ENCODE results near the gene APOL2.
"Not testable (repeated sequence)": the region's sequence is repeated elsewhere in the genome, so short reads cannot be mapped to it uniquely, and the experiment has no call there.

The APOL2 gene

GRCh38 chr22:36262307-36262706 lies 23.0 kb upstream of the APOL2 start:
- peaks cover 33 to 58% of the 10 kb centered on the region in 2 experiments for H3K36me3 ChIP-seq (ENCODE audit: control insufficient read depth in 1 of 2, insufficient read depth in 2 of 2, low read depth in 1 of 2, low read length in 2 of 2)
- not testable (repeated sequence) for H3K27ac ChIP-seq (ENCODE audit: low read length, poor library complexity, severe bottlenecking); H4K8ac ChIP-seq (ENCODE audit: low read length); H2AFZ ChIP-seq (ENCODE audit: low read depth, low read length); H3K4me3 ChIP-seq (ENCODE audit: insufficient read depth in 1 of 2, low read depth in 1 of 2, low read length in 2 of 2); H3K4ac ChIP-seq (ENCODE audit: low read depth in 1 of 2, low read length in 2 of 2); H3K14ac ChIP-seq (ENCODE audit: low read length in 2 of 2); H3K9ac ChIP-seq (ENCODE audit: low read length); H2BK15ac ChIP-seq (ENCODE audit: low read depth, poor library complexity, severe bottlenecking); DNase-seq; H3K27me3 ChIP-seq (ENCODE audit: control insufficient read depth in 1 of 2, insufficient read depth in 1 of 2, low read length in 2 of 2); H2BK5ac ChIP-seq (ENCODE audit: low read depth, low read length, poor library complexity, severe bottlenecking); H3K4me2 ChIP-seq (ENCODE audit: low read length, poor library complexity, severe bottlenecking); H2AK5ac ChIP-seq (ENCODE audit: low read length, severe bottlenecking); H3K18ac ChIP-seq (ENCODE audit: low read depth in 1 of 2, low read length in 2 of 2); H3K79me1 ChIP-seq (replicated peaks; ENCODE audit: low read length, poor library complexity, severe bottlenecking); H3K23ac ChIP-seq (ENCODE audit: low read length in 2 of 2); H2BK12ac ChIP-seq (ENCODE audit: low read length in 2 of 2); H3K9me3 ChIP-seq (ENCODE audit: control insufficient read depth, low read length); H4K91ac ChIP-seq (ENCODE audit: low read length); H2BK120ac ChIP-seq (ENCODE audit: low read depth, low read length)
- H3K4me1 ChIP-seq (ENCODE audit: control insufficient read depth, insufficient read depth, low read depth, low read length) = peaks cover 12% of the 10 kb centered on the region
- WGBS = 94% methylated on average over 3 of the region's 3 CpGs

- Histone ChIP-seq H3K36me3 (ENCODE audit: control insufficient read depth in 1 of 2, insufficient read depth in 2 of 2, low read depth in 1 of 2, low read length in 2 of 2) (peaks cover 34 to 60% of the 10 kb centered on the region in 2 experiments), H3K4me1 (ENCODE audit: control insufficient read depth, insufficient read depth, low read depth, low read length) (peaks cover 12% of the 10 kb centered on the region)
- not testable (repeated sequence) for H3K18ac ChIP-seq (ENCODE audit: low read depth in 1 of 2, low read length in 2 of 2); H2AFZ ChIP-seq (ENCODE audit: low read depth, low read length); H3K4ac ChIP-seq (ENCODE audit: low read depth in 1 of 2, low read length in 2 of 2); H3K27ac ChIP-seq (ENCODE audit: low read length, poor library complexity, severe bottlenecking); H4K8ac ChIP-seq (ENCODE audit: low read length); H3K4me2 ChIP-seq (ENCODE audit: low read length, poor library complexity, severe bottlenecking); H2BK15ac ChIP-seq (ENCODE audit: low read depth, poor library complexity, severe bottlenecking); H4K91ac ChIP-seq (ENCODE audit: low read length); H2BK12ac ChIP-seq (ENCODE audit: low read length in 2 of 2); H3K4me3 ChIP-seq (ENCODE audit: insufficient read depth in 1 of 2, low read depth in 1 of 2, low read length in 2 of 2); H3K14ac ChIP-seq (ENCODE audit: low read length in 2 of 2); H2BK5ac ChIP-seq (ENCODE audit: low read depth, low read length, poor library complexity, severe bottlenecking); DNase-seq; H3K79me1 ChIP-seq (replicated peaks; ENCODE audit: low read length, poor library complexity, severe bottlenecking); H2BK120ac ChIP-seq (ENCODE audit: low read depth, low read length); H3K27me3 ChIP-seq (ENCODE audit: control insufficient read depth in 1 of 2, insufficient read depth in 1 of 2, low read length in 2 of 2); H2AK5ac ChIP-seq (ENCODE audit: low read length, severe bottlenecking); H3K9ac ChIP-seq (ENCODE audit: low read length); H3K9me3 ChIP-seq (ENCODE audit: control insufficient read depth, low read length); H3K23ac ChIP-seq (ENCODE audit: low read length in 2 of 2)
- 83% methylated on average over 6 of the region's 6 CpGs for WGBS
Observed at GRCh38 chr22:36261675-36262074, 22.3 kb upstream of the APOL2 start.

- peak overlapping the region; percentile 75 for H3K18ac ChIP-seq (ENCODE audit: low read depth in 1 of 2, low read length in 2 of 2)
- H4K8ac ChIP-seq (ENCODE audit: low read length) = peak overlapping the region; percentile 90
- no peak overlapping the region for H3K4ac ChIP-seq (ENCODE audit: low read depth in 1 of 2, low read length in 2 of 2)
- H2BK5ac ChIP-seq (ENCODE audit: low read depth, low read length, poor library complexity, severe bottlenecking) = no peak overlapping the region
- H3K14ac ChIP-seq (ENCODE audit: low read length in 2 of 2) = no peak overlapping the region
- peaks cover 20 to 49% of the 10 kb centered on the region in 2 experiments for H3K36me3 ChIP-seq (ENCODE audit: control insufficient read depth in 1 of 2, insufficient read depth in 2 of 2, low read depth in 1 of 2, low read length in 2 of 2)
- peak overlapping the region; percentile 65 for H2AK5ac ChIP-seq (ENCODE audit: low read length, severe bottlenecking)
- H2AFZ ChIP-seq (ENCODE audit: low read depth, low read length) = peak overlapping the region; percentile 46
- H3K9ac ChIP-seq (ENCODE audit: low read length) = peak overlapping the region; percentile 46
- peak overlapping the region in 1 of 2 experiments; percentile 40 for H2BK12ac ChIP-seq (ENCODE audit: low read length in 2 of 2)
- H2BK15ac ChIP-seq (ENCODE audit: low read depth, poor library complexity, severe bottlenecking) = peak overlapping the region; percentile 69
- peaks cover 7% of the 10 kb centered on the region for H3K79me1 ChIP-seq (replicated peaks; ENCODE audit: low read length, poor library complexity, severe bottlenecking)
- no peak overlapping the region for H3K4me3 ChIP-seq (ENCODE audit: insufficient read depth in 1 of 2, low read depth in 1 of 2, low read length in 2 of 2)
- H3K27ac ChIP-seq (ENCODE audit: low read length, poor library complexity, severe bottlenecking) = no peak overlapping the region
- no peaks in the 10 kb centered on the region for H3K9me3 ChIP-seq (ENCODE audit: control insufficient read depth, low read length)
- 80% methylated on average over 12 of the region's 14 CpGs for WGBS
- no peak for DNase-seq
- H3K4me1 ChIP-seq (ENCODE audit: control insufficient read depth, insufficient read depth, low read depth, low read length) = peaks cover 16% of the 10 kb centered on the region
- H3K27me3 ChIP-seq (ENCODE audit: control insufficient read depth in 1 of 2, insufficient read depth in 1 of 2, low read length in 2 of 2) = no peaks in the 10 kb centered on the region
- H3K23ac ChIP-seq (ENCODE audit: low read length in 2 of 2) = peak overlapping the region in 1 of 2 experiments; percentile 9
- H4K91ac ChIP-seq (ENCODE audit: low read length) = peak overlapping the region; percentile 75
- H2BK120ac ChIP-seq (ENCODE audit: low read depth, low read length) = no peak overlapping the region
- H3K4me2 ChIP-seq (ENCODE audit: low read length, poor library complexity, severe bottlenecking) = no peak overlapping the region
Observed at GRCh38 chr22:36259615-36260300, 20.4 kb upstream of the APOL2 start.

- H3K36me3 ChIP-seq (ENCODE audit: control insufficient read depth in 1 of 2, insufficient read depth in 2 of 2, low read depth in 1 of 2, low read length in 2 of 2) = peaks cover 19 to 45% of the 10 kb centered on the region in 2 experiments
- H3K9ac ChIP-seq (ENCODE audit: low read length) = peak overlapping the region; percentile 46
- H3K23ac ChIP-seq (ENCODE audit: low read length in 2 of 2) = peak overlapping the region in 1 of 2 experiments; percentile 9
- no peak overlapping the region for H3K4ac ChIP-seq (ENCODE audit: low read depth in 1 of 2, low read length in 2 of 2)
- no peak overlapping the region for H2BK5ac ChIP-seq (ENCODE audit: low read depth, low read length, poor library complexity, severe bottlenecking)
- H3K18ac ChIP-seq (ENCODE audit: low read depth in 1 of 2, low read length in 2 of 2) = peak overlapping the region; percentile 75
- no peak overlapping the region for H2BK12ac ChIP-seq (ENCODE audit: low read length in 2 of 2)
- H2AK5ac ChIP-seq (ENCODE audit: low read length, severe bottlenecking) = peak overlapping the region; percentile 65
- peak overlapping the region; percentile 90 for H4K8ac ChIP-seq (ENCODE audit: low read length)
- peaks cover 7% of the 10 kb centered on the region for H3K79me1 ChIP-seq (replicated peaks; ENCODE audit: low read length, poor library complexity, severe bottlenecking)
- peak; percentile 61 for DNase-seq
- H2AFZ ChIP-seq (ENCODE audit: low read depth, low read length) = peak overlapping the region; percentile 46
- no peaks in the 10 kb centered on the region for H3K27me3 ChIP-seq (ENCODE audit: control insufficient read depth in 1 of 2, insufficient read depth in 1 of 2, low read length in 2 of 2)
- H3K27ac ChIP-seq (ENCODE audit: low read length, poor library complexity, severe bottlenecking) = no peak overlapping the region
- WGBS = 28% methylated on average over 14 of the region's 16 CpGs
- H3K4me3 ChIP-seq (ENCODE audit: insufficient read depth in 1 of 2, low read depth in 1 of 2, low read length in 2 of 2) = no peak overlapping the region
- peak overlapping the region; percentile 69 for H2BK15ac ChIP-seq (ENCODE audit: low read depth, poor library complexity, severe bottlenecking)
- H4K91ac ChIP-seq (ENCODE audit: low read length) = peak overlapping the region; percentile 75
- H2BK120ac ChIP-seq (ENCODE audit: low read depth, low read length) = no peak overlapping the region
- no peak overlapping the region for H3K14ac ChIP-seq (ENCODE audit: low read length in 2 of 2)
- no peak overlapping the region for H3K4me2 ChIP-seq (ENCODE audit: low read length, poor library complexity, severe bottlenecking)
- H3K9me3 ChIP-seq (ENCODE audit: control insufficient read depth, low read length) = no peaks in the 10 kb centered on the region
- peaks cover 19% of the 10 kb centered on the region for H3K4me1 ChIP-seq (ENCODE audit: control insufficient read depth, insufficient read depth, low read depth, low read length)
Observed at GRCh38 chr22:36258701-36259614, 19.6 kb upstream of the APOL2 start.

Data from mesenchymal stem cell (in vitro differentiated cells and primary cell).